HG02840 (cell line): ENCODE results near the gene COL8A2.

Experiments
- ATAC-seq: cut with Tn5 transposase; IDR thresholded peaks from one replicate; pipeline ENCODE4 v1.9.1; 2021; ENCODE audit warnings: mild to moderate bottlenecking, moderate library complexity, moderate number of reproducible peaks; ENCODE audit not compliant: unreplicated experiment, low FRiP score

The COL8A2 gene

GRCh38 chr1:36137776-36138175 lies 12.8 kb upstream of the COL8A2 start:
- no peak for ATAC-seq

GRCh38 chr1:36137226-36137625 lies 12.2 kb upstream of the COL8A2 start:
- no peak for ATAC-seq

- no peak for ATAC-seq
Observed at GRCh38 chr1:36136535-36136934, 11.5 kb upstream of the COL8A2 start.

GRCh38 chr1:36135796-36136195 lies 10.8 kb upstream of the COL8A2 start:
- ATAC-seq = no peak

- ATAC-seq = no peak
Observed at GRCh38 chr1:36135330-36135667, 10.3 kb upstream of the COL8A2 start.

GRCh38 chr1:36134505-36135329 lies 9.7 kb upstream of the COL8A2 start:
- no peak for ATAC-seq

- no peak for ATAC-seq
Observed at GRCh38 chr1:36134031-36134430, 9.0 kb upstream of the COL8A2 start.

GRCh38 chr1:36133484-36133883 lies 8.5 kb upstream of the COL8A2 start:
- ATAC-seq = no peak

GRCh38 chr1:36132029-36132428 lies 7.0 kb upstream of the COL8A2 start:
- ATAC-seq = no peak

GRCh38 chr1:36128905-36129206 lies 3.8 kb upstream of the COL8A2 start:
- ATAC-seq = no peak

GRCh38 chr1:36128126-36128904 lies 3.3 kb upstream of the COL8A2 start:
- ATAC-seq = no peak

GRCh38 chr1:36126797-36127500 lies 1.9 kb upstream of the COL8A2 start:
- no peak for ATAC-seq

- no peak for ATAC-seq
Observed at GRCh38 chr1:36126005-36126716, 1.1 kb upstream of the COL8A2 start.

GRCh38 chr1:36124404-36125128 lies 456 bp downstream of the COL8A2 start:
- ATAC-seq = no peak

GRCh38 chr1:36123356-36123755 lies 1.7 kb downstream of the COL8A2 start:
- ATAC-seq = no peak

- no peak for ATAC-seq
Observed at GRCh38 chr1:36122062-36123030, 2.7 kb downstream of the COL8A2 start.

- ATAC-seq = no peak
Observed at GRCh38 chr1:36119456-36119855, 5.6 kb downstream of the COL8A2 start.

GRCh38 chr1:36118447-36119204 lies 6.4 kb downstream of the COL8A2 start:
- no peak for ATAC-seq
